DOHH2 (cell line): ENCODE measurements around the gene SFI1.

Experiments
- H3F3A ChIP-seq: fragments of 200-600 bp; sonication (generic), shearing (Covaris generic); 2 replicates; pipeline ENCODE4 v1.6.0; 2016; ENCODE audit warnings: antibody characterized with exemption, mild to moderate bottlenecking; ENCODE audit not compliant: control insufficient read depth, insufficient read depth
- H3K27ac ChIP-seq: fragments of 200-600 bp; sonication (generic); 2 replicates; pipeline ENCODE4 v1.5.1; 2014; ENCODE audit warnings: low read depth, mild to moderate bottlenecking, low read length, moderate library complexity
- H3K27me3 ChIP-seq: fragments of 200-600 bp; sonication (generic); 2 replicates; pipeline ENCODE4 v1.6.1; 2014; ENCODE audit warnings: mild to moderate bottlenecking, low read length, mixed read lengths; ENCODE audit not compliant: control insufficient read depth
- H3K36me3 ChIP-seq: fragments of 200-600 bp; sonication (generic); 2 replicates; pipeline ENCODE4 v1.6.1; 2014; ENCODE audit warnings: mild to moderate bottlenecking, low read length, moderate library complexity, mixed read lengths; ENCODE audit not compliant: control insufficient read depth
- H3K4me1 ChIP-seq: fragments of 200-600 bp; sonication (generic); 2 replicates; pipeline ENCODE4 v1.6.1; 2014; ENCODE audit warnings: mild to moderate bottlenecking, low read length, mixed read lengths; ENCODE audit not compliant: control insufficient read depth
- H3K4me2 ChIP-seq: fragments of 200-600 bp; sonication (generic); 2 replicates; pipeline ENCODE4 v1.6.0; 2014; ENCODE audit warnings: mild to moderate bottlenecking, low read length, moderate library complexity
- H3K4me3 ChIP-seq: fragments of 200-600 bp; sonication (generic); 2 replicates; pipeline ENCODE4 v1.5.1; 2014; ENCODE audit warnings: mild to moderate bottlenecking, low read length, mixed read lengths
- H3K79me2 ChIP-seq: fragments of 200-600 bp; sonication (generic); 2 replicates; pipeline ENCODE4 v1.6.1; 2014; ENCODE audit warnings: mild to moderate bottlenecking, low read length, mixed read lengths; ENCODE audit not compliant: control insufficient read depth
- H3K9me2 ChIP-seq: fragments of 200-600 bp; sonication (generic); replicated peaks from 2 replicates; pipeline ENCODE4 v1.6.1; 2014; ENCODE audit warnings: mild to moderate bottlenecking, low read length, mixed read lengths; ENCODE audit not compliant: control insufficient read depth
- H3K9me3 ChIP-seq: fragments of 200-600 bp; sonication (generic); 2 replicates; pipeline ENCODE4 v1.6.1; 2014; ENCODE audit warnings: antibody characterized with exemption, low read length, mixed read lengths; ENCODE audit not compliant: control insufficient read depth, insufficient read depth
- H4K20me1 ChIP-seq: fragments of 200-600 bp; sonication (generic); 2 replicates; pipeline ENCODE4 v1.6.0; 2014; ENCODE audit warnings: low read depth, mild to moderate bottlenecking, antibody characterized with exemption, low read length, moderate library complexity; ENCODE audit not compliant: control insufficient read depth, insufficient read depth
- EZH2phosphoT487 ChIP-seq: fragments of 200-600 bp; sonication (generic); IDR thresholded peaks from 2 replicates; pipeline ENCODE4 v1.6.1; 2017; ENCODE audit warnings: borderline replicate concordance, mild to moderate bottlenecking, antibody characterized with exemption, low read length, moderate library complexity, mixed read lengths
- TF ChIP-seq, protein P1 (sequence below): fragments of 200-600 bp; sonication (generic); IDR thresholded peaks from one replicate; pipeline ENCODE4 v1.5.1; 2014; ENCODE audit warnings: antibody characterized with exemption, mild to moderate bottlenecking, low read depth, low read length; ENCODE audit not compliant: poor library complexity, severe bottlenecking

The SFI1 gene

DNA sequence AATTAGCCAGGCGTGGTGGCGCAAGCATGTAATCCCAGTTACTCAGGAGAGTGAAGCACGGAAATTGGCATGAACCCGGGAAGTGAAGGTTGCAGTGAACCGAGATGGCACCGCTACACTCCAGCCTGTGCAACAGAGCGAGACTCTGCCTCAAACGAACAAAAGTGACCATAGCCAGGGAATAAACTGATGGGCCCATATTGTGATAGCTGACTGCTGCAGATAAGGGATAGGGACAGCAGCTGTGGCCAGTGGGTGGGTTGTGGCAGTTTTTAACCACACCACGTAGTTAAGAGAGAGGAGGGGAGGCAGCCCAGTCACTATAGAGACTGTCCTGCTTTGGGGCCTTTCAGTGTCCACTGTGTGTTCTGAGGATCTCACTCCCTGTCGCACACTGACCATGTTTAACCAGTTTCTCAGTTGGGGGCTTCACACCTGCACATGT lies 106.8 kb downstream of the SFI1 start:
- H3K9me3 ChIP-seq: no peaks in the 10 kb centered on the region
- peaks cover 57% of the 10 kb centered on the region for H3K36me3 ChIP-seq
- H3K79me2 ChIP-seq: no peaks in the 10 kb centered on the region
- no peak overlapping the region for H3K4me2 ChIP-seq
- TF ChIP-seq, protein P1, sequence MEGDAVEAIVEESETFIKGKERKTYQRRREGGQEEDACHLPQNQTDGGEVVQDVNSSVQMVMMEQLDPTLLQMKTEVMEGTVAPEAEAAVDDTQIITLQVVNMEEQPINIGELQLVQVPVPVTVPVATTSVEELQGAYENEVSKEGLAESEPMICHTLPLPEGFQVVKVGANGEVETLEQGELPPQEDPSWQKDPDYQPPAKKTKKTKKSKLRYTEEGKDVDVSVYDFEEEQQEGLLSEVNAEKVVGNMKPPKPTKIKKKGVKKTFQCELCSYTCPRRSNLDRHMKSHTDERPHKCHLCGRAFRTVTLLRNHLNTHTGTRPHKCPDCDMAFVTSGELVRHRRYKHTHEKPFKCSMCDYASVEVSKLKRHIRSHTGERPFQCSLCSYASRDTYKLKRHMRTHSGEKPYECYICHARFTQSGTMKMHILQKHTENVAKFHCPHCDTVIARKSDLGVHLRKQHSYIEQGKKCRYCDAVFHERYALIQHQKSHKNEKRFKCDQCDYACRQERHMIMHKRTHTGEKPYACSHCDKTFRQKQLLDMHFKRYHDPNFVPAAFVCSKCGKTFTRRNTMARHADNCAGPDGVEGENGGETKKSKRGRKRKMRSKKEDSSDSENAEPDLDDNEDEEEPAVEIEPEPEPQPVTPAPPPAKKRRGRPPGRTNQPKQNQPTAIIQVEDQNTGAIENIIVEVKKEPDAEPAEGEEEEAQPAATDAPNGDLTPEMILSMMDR: no peak
- no peak for TF ChIP-seq EZH2phosphoT487
- H3K9me2 ChIP-seq: no peaks in the 10 kb centered on the region
- no peak overlapping the region for H3K27ac ChIP-seq
- H3K4me3 ChIP-seq: no peak overlapping the region
- no peaks in the 10 kb centered on the region for H3K4me1 ChIP-seq
- H3K27me3 ChIP-seq: no peaks in the 10 kb centered on the region
- H3F3A ChIP-seq: no peaks in the 10 kb centered on the region; the same call in 1 of the 2 replicates
- no peaks in the 10 kb centered on the region for H4K20me1 ChIP-seq

DNA sequence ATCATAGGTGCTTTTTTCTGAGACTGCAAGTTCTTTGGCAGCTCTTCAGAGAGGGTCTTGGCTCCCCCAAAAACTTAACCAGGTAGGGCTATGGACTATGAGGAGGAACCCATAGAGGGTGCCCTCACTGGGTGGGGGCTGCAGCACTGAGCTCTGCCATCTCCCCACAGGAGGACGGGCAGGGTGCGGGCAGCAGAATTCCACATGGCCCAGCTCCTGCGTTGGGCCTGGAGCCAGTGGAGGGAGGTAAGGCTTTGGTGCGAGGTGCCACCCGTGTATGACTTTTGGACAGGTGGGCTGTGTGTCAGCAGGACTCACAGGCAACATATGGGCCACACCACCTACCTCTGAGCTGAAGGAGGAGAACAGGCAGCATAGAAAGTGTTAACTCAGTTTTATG lies 107.2 kb downstream of the SFI1 start:
- H3K27ac ChIP-seq: no peak overlapping the region
- H3F3A ChIP-seq: no peaks in the 10 kb centered on the region; the same call in 1 of the 2 replicates
- H3K4me2 ChIP-seq: no peak overlapping the region
- no peaks in the 10 kb centered on the region for H3K27me3 ChIP-seq
- no peaks in the 10 kb centered on the region for H3K9me2 ChIP-seq
- no peak overlapping the region for H3K4me3 ChIP-seq
- no peak for TF ChIP-seq EZH2phosphoT487
- TF ChIP-seq, protein P1: no peak
- H3K4me1 ChIP-seq: no peaks in the 10 kb centered on the region
- H3K36me3 ChIP-seq: peaks cover 60% of the 10 kb centered on the region
- H3K79me2 ChIP-seq: no peaks in the 10 kb centered on the region
- H3K9me3 ChIP-seq: no peaks in the 10 kb centered on the region
- no peaks in the 10 kb centered on the region for H4K20me1 ChIP-seq

DNA sequence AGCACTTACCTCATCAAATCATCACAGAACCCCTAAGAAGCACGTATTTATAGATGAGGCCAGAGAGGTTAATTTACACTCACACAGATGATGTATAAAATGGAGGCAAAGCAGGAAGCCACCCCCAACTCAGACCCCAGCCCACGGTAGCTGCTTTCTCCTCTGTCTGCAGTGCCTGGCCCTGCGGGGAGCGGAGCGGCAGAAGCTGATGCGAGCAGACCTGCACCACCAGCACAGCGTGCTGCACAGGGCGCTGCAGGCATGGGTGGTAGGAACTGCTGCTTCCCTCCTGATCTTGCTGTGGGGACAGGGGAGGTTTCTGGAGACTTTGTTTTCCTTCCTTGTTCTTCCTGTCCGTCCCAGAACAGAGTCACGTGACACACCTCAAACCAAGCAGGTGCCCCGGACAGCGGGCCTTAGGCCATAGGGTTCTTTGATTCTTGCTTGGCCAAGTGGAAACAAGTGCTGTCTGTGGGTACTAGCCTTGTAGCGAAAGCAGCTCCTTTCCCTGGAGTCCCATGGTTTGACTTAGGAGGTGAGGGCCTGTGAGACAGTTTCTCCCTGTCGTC lies 107.9 kb downstream of the SFI1 start:
- H3K27ac ChIP-seq: no peak overlapping the region
- no peaks in the 10 kb centered on the region for H3K79me2 ChIP-seq
- no peak overlapping the region for H3K4me2 ChIP-seq
- no peaks in the 10 kb centered on the region for H3K27me3 ChIP-seq
- H3K4me3 ChIP-seq: no peak overlapping the region
- H3K36me3 ChIP-seq: peaks cover 61% of the 10 kb centered on the region
- no peaks in the 10 kb centered on the region for H4K20me1 ChIP-seq
- H3K4me1 ChIP-seq: no peaks in the 10 kb centered on the region
- no peaks in the 10 kb centered on the region; the same call in 1 of the 2 replicates for H3F3A ChIP-seq
- no peaks in the 10 kb centered on the region for H3K9me3 ChIP-seq
- no peak for TF ChIP-seq EZH2phosphoT487
- TF ChIP-seq, protein P1: no peak
- no peaks in the 10 kb centered on the region for H3K9me2 ChIP-seq
